Left lung (tissue), 10 donors: ENCODE results near the gene RHOBTB1. TPM values are rescaled to one million over a fixed set of nuclear protein-coding genes. Genes with fewer than 3 reads are reported as not detected.

Source experiments
- ATAC-seq: fragments of 200-7000 bp; cut with Tn5 transposase; one replicate; pipeline ENCODE4 v1.9.1; 2020; ENCODE audit warnings: moderate library complexity
- DNase-seq, 4 donors: peaks; one replicate each; pipeline ENCODE4 v3.0.0-alpha.2; 2013 to 2020
- H3K27ac ChIP-seq, 2 donors: fragments of 200-600 bp; sonication (generic) in 1 of 2; one replicate each; pipeline versions ENCODE4 v1.5.0 to v1.8.0; 2020 to 2021
- H3K27me3 ChIP-seq, 2 donors: fragments of 200-600 bp; sonication (generic) in 1 of 2; one replicate each; pipeline versions ENCODE4 v1.5.0 to v1.8.0; 2020 to 2021
- H3K36me3 ChIP-seq, 2 donors: fragments of 200-600 bp; sonication (generic) in 1 of 2; one replicate each; pipeline versions ENCODE4 v1.5.0 to v1.8.0; 2020 to 2021
- H3K4me1 ChIP-seq, 2 donors: fragments of 200-600 bp; one replicate each; pipeline ENCODE4 v1.8.0; 2021
- H3K4me3 ChIP-seq, 2 donors: fragments of 200-600 bp; sonication (generic) in 1 of 2; one replicate each; pipeline versions ENCODE4 v1.5.0 to v1.8.0; 2020 to 2021; ENCODE audit warnings: mild to moderate bottlenecking in 1 of 2
- H3K9me3 ChIP-seq, 2 donors: fragments of 200-600 bp; sonication (generic) in 1 of 2; one replicate each; pipeline versions ENCODE4 v1.5.0 to v1.8.0; 2020 to 2021
- intact Hi-C, 2 donors: fragments of 100-400 bp; cut with DNase I; formaldehyde crosslinking; loops; one replicate each; pipeline versions ENCODE4 v1.11.2 to v1.14.2; 2022
- polyA plus RNA-seq, 6 donors: library from polyadenylated mRNA; unstranded; fragments of 120-200 nt; gene quantifications; one replicate each; pipeline ENCODE4 v1.2.1, GENCODE V29; 2013; ENCODE audit not compliant: insufficient read length in 6 of 6
- total RNA-seq, 2 donors: library from RNA; stranded (reverse); fragmentation: NEBNext Ultra II Directional; extraction: Animal tissue kit (Norgen Biotek cat#: 25700); gene quantifications; one replicate each; pipeline ENCODE4 v1.2.1, GENCODE V29; 2021
- TF ChIP-seq, protein P1 (sequence below), 2 donors: fragments of 200-600 bp; sonication (generic) in 1 of 2; IDR thresholded peaks; one replicate each; pipeline versions ENCODE4 v1.5.0 to v1.8.0; 2021; ENCODE audit warnings: antibody characterized with exemption in 2 of 2
- donor health status: DM: no; HTN: yes; CAD: no.
- donor health status: DM: no; HTN: no; CAD: no.

RHOBTB1 gene
- total and polyA plus RNA-seq, 8 donors: 13.1 to 55.9 (median 52.5) TPM

- H3K4me3 ChIP-seq: no peak overlapping the region
- H3K4me1 ChIP-seq: peaks cover 0 to 23% of the 10 kb centered on the region in 2 donors
- H3K27ac ChIP-seq: no peak overlapping the region
- ATAC-seq: no peak
- no peaks in the 10 kb centered on the region for H3K9me3 ChIP-seq
- TF ChIP-seq, protein P1, sequence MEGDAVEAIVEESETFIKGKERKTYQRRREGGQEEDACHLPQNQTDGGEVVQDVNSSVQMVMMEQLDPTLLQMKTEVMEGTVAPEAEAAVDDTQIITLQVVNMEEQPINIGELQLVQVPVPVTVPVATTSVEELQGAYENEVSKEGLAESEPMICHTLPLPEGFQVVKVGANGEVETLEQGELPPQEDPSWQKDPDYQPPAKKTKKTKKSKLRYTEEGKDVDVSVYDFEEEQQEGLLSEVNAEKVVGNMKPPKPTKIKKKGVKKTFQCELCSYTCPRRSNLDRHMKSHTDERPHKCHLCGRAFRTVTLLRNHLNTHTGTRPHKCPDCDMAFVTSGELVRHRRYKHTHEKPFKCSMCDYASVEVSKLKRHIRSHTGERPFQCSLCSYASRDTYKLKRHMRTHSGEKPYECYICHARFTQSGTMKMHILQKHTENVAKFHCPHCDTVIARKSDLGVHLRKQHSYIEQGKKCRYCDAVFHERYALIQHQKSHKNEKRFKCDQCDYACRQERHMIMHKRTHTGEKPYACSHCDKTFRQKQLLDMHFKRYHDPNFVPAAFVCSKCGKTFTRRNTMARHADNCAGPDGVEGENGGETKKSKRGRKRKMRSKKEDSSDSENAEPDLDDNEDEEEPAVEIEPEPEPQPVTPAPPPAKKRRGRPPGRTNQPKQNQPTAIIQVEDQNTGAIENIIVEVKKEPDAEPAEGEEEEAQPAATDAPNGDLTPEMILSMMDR (IDR thresholded peaks at IDR 0.05): no peak
- no peak for DNase-seq
- no peaks in the 10 kb centered on the region for H3K27me3 ChIP-seq
- no peaks in the 10 kb centered on the region for H3K36me3 ChIP-seq
- intact Hi-C loops: loop anchor here in 1 of 2 donors (10.0 kb wide), 1 partner anchor 135 kb away; no protein-coding TSS in a partner anchor
Measured at GRCh38 chr10:60960031-60960430, 16.0 kb upstream of the RHOBTB1 start.

- Histone ChIP-seq H3K4me1 (peaks cover 0 to 13% of the 10 kb centered on the region in 2 donors), H3K27ac (no peak overlapping the region), H3K36me3 (no peaks in the 10 kb centered on the region), H3K9me3 (no peaks in the 10 kb centered on the region), H3K4me3 (no peak overlapping the region), H3K27me3 (no peaks in the 10 kb centered on the region)
- DNase-seq (no peak), ATAC-seq (no peak)
- intact Hi-C loops: no loop called here
- TF ChIP-seq, protein P1 (IDR thresholded peaks at IDR 0.05): no peak
Measured at GRCh38 chr10:60958892-60959601, 15.1 kb upstream of the RHOBTB1 start.

- ATAC-seq (no peak), DNase-seq (no peak)
- H3K4me3 ChIP-seq: no peak overlapping the region
- peaks cover 0 to under 1% of the 10 kb centered on the region in 2 donors for H3K4me1 ChIP-seq
- intact Hi-C loops: no loop called here
- H3K36me3 ChIP-seq: no peaks in the 10 kb centered on the region
- H3K9me3 ChIP-seq: no peaks in the 10 kb centered on the region
- TF ChIP-seq, protein P1 (IDR thresholded peaks at IDR 0.05): no peak
- no peaks in the 10 kb centered on the region for H3K27me3 ChIP-seq
- H3K27ac ChIP-seq: no peak overlapping the region
Measured at GRCh38 chr10:60957667-60958221, 13.8 kb upstream of the RHOBTB1 start.

GRCh38 chr10:60955957-60956425, 12.0 kb upstream of the RHOBTB1 start:
- no peak for DNase-seq
- Histone ChIP-seq H3K4me3 (no peak overlapping the region), H3K27me3 (no peaks in the 10 kb centered on the region), H3K27ac (no peak overlapping the region), H3K36me3 (no peaks in the 10 kb centered on the region), H3K4me1 (no peaks in the 10 kb centered on the region), H3K9me3 (no peaks in the 10 kb centered on the region)
- TF ChIP-seq, protein P1 (IDR thresholded peaks at IDR 0.05): no peak
- peak; percentile 94 for ATAC-seq
- intact Hi-C loops: no loop called here

GRCh38 chr10:60955316-60955715, 11.3 kb upstream of the RHOBTB1 start:
- no peaks in the 10 kb centered on the region for H3K27me3 ChIP-seq
- DNase-seq: no peak
- H3K4me1 ChIP-seq: no peaks in the 10 kb centered on the region
- no peak overlapping the region for H3K27ac ChIP-seq
- TF ChIP-seq, protein P1 (IDR thresholded peaks at IDR 0.05): no peak
- no peak for ATAC-seq
- no peaks in the 10 kb centered on the region for H3K36me3 ChIP-seq
- H3K4me3 ChIP-seq: no peak overlapping the region
- no peaks in the 10 kb centered on the region for H3K9me3 ChIP-seq
- intact Hi-C loops: no loop called here
